ENCODE measurements around the gene CD1D. TPM values are rescaled to one million over a fixed set of nuclear protein-coding genes. Genes with fewer than 3 reads are reported as not detected.
"Not testable (repeated sequence)": the region's sequence is repeated elsewhere in the genome, so short reads cannot be mapped to it uniquely, and the experiment has no call there.

The CD1D gene
- total RNA-seq, 1 donor from 2014 or later, result 0.49 TPM

DNA sequence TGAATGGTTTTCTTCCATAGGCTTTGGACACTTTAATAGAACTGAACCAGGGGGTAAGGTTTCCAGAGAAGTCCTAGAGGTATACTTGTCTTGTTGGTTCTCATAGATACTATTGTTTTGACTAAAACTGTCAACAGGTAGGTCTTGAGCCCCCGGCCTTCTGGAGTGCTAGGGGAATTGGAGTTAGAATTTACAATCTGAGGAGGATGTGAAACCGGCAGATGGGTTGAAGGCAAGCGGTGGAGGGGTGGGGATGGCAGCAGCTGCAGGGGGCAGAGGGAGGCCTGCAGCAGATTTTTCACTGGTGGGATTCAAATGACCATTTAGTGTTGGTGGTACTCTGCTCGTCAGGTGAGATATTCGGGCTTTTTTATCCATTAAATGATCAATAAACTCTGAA lies 4.3 kb upstream of the CD1D start:
- Histone ChIP-seq H3K4me1 (peaks cover 10% of the 10 kb centered on the region), H3K4me3 (no peak overlapping the region), H3K27me3 (no peaks in the 10 kb centered on the region), H3K36me3 (no peaks in the 10 kb centered on the region), H3K9me3 (no peaks in the 10 kb centered on the region), H3K27ac (no peak overlapping the region)
- no peak for DNase-seq (ENCODE audit: extremely low spot score in 2 of 2)
- no peak for TF ChIP-seq POLR2AphosphoS5 (IDR thresholded peaks at IDR 0.05; ENCODE audit: insufficient read depth in 1 of 2, low read depth in 1 of 2)
- TF ChIP-seq, protein P1, sequence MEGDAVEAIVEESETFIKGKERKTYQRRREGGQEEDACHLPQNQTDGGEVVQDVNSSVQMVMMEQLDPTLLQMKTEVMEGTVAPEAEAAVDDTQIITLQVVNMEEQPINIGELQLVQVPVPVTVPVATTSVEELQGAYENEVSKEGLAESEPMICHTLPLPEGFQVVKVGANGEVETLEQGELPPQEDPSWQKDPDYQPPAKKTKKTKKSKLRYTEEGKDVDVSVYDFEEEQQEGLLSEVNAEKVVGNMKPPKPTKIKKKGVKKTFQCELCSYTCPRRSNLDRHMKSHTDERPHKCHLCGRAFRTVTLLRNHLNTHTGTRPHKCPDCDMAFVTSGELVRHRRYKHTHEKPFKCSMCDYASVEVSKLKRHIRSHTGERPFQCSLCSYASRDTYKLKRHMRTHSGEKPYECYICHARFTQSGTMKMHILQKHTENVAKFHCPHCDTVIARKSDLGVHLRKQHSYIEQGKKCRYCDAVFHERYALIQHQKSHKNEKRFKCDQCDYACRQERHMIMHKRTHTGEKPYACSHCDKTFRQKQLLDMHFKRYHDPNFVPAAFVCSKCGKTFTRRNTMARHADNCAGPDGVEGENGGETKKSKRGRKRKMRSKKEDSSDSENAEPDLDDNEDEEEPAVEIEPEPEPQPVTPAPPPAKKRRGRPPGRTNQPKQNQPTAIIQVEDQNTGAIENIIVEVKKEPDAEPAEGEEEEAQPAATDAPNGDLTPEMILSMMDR (IDR thresholded peaks at IDR 0.05), result no peak
- TF ChIP-seq POLR2A (IDR thresholded peaks at IDR 0.05), result no peak
- intact Hi-C loops (cut with DNase I), result no loop called here

DNA sequence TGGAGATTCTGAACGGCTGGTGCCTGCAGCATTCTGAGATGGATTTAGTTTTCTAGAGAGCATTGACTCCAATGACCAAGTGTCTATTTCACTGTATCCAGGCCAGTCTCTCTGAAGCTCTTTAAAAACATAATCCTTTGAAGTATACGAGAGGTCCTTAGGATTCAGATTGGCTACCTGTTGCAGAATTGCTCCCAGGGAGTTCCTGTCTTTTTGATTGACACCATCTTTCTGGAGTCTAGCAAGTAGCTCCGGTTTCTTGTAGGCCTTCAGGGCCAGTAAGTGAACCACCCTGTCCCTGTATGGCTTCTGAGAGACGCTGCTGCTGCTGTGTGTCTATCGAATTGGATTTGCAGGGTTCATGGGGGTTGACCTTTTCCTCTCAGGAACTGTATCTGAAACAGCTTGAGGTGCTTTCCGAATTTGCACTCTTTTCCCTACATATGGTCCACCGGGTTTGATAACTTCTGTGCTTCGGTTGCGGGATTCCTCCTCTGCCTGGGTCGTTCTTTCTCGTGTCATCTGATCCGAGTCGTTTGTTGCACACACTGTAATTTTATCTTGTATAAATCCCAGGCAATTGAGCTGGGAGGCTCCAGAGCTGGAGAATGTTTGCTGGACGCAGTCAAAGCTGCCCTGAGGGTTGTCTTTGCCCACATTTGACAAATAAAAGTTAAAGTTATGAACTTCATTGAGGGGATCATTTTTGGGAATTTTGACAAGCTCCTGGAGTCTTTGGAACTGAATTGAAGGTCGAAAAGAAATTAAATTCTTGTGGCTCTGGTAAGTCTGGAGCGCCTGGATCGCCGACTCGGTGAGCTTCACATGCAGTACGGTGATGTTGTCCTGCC lies 3.6 kb upstream of the CD1D start:
- peaks cover 14% of the 10 kb centered on the region for H3K4me1 ChIP-seq
- H3K27ac ChIP-seq; H3K36me3 ChIP-seq; DNase-seq (ENCODE audit: extremely low spot score in 2 of 2); H3K9me3 ChIP-seq; H3K27me3 ChIP-seq; intact Hi-C loops (cut with DNase I): not testable (repeated sequence)
- peak overlapping the region; percentile 33 to 41 for H3K4me3 ChIP-seq

DNA sequence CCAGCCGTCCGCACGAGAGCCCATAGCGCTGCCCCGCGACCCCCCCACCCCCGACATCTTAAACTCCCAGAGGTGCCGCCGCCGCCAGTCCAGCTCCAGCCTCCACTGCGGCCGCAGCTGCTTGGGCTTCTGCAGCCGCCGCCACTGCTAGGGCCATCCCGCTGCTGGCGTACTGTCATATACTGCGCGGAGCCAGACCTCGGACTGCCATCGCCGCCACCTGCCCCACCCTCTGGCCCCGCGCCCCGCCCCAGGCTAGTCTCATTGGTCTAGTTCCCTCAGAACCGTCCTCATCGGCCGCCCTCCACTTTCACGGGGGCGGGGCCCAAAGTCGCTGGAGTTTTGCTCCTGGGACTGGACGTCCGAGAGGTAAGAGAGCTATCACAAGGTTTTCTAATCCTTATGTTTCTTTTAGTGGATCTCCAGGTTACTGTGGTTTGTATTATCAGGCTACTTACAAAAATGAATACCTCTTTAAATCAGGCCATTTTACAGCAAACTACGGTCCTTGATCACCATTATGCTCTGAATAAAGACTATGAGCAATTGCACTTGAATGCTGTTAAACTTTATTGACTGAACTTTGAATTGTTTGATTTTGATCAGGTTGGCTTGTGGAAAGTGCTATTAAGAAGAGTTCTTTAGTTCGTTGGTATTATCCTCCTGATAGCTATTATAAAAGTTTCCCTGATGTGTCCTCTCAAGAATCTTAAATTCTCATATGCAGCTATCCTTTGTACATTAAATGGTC lies 2.8 kb upstream of the CD1D start:
- H3K4me1 ChIP-seq, result peaks cover 14% of the 10 kb centered on the region
- no peaks in the 10 kb centered on the region for H3K9me3 ChIP-seq
- no peaks in the 10 kb centered on the region for H3K36me3 ChIP-seq
- intact Hi-C loops (cut with DNase I), result no loop called here
- no peaks in the 10 kb centered on the region for H3K27me3 ChIP-seq
- no peak for DNase-seq (ENCODE audit: extremely low spot score in 2 of 2)
- H3K4me3 ChIP-seq, result peak overlapping the region; percentile 33 to 41
- TF ChIP-seq POLR2AphosphoS5 (IDR thresholded peaks at IDR 0.05; ENCODE audit: insufficient read depth in 1 of 2, low read depth in 1 of 2), result peak; percentile 12 to 36
- TF ChIP-seq, protein P1 (IDR thresholded peaks at IDR 0.05), result no peak
- H3K27ac ChIP-seq, result no peak overlapping the region

DNA sequence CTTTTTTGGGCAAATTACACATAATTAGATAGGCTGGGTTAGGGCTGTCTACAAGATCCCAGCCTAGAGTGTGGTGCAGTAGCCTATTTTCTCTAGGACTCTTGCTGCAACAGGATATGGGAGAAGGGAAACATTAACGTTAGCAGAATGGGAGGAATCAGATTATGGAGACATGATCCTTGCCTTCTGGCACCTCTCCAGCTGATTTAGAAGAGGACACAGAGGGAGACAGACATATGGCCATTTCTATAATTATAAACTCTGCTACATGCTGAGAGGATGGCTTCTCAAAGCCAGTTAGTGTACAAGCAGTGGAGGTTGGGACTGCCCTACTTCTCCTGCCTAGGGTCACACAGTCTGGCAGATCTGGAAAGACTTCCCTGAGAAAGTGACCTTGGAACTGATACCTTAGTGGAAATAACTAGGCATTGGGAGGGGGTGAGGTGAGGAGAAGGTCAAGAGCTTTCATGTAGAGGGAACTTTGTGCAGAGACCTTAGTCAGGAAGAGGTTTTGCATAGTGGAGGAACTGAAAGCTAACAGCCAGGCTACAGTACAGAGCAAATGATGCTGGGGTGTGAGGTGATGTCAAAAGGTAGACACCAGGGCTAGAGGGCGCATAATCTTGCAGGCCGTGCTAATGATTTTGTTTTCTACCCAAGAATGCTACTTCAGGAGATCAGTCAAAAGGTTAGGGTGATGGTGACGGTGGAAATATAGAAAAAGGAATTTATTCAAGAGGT lies 1.2 kb upstream of the CD1D start:
- TF ChIP-seq POLR2AphosphoS5 (IDR thresholded peaks at IDR 0.05; ENCODE audit: insufficient read depth in 1 of 2, low read depth in 1 of 2), result no peak
- TF ChIP-seq POLR2A (IDR thresholded peaks at IDR 0.05), result no peak
- TF ChIP-seq, protein P1 (IDR thresholded peaks at IDR 0.05), result no peak
- Histone ChIP-seq H3K27me3 (no peaks in the 10 kb centered on the region), H3K27ac (no peak overlapping the region), H3K9me3 (no peaks in the 10 kb centered on the region), H3K4me1 (peaks cover 14% of the 10 kb centered on the region), H3K36me3 (no peaks in the 10 kb centered on the region), H3K4me3 (no peak overlapping the region)
- intact Hi-C loops (cut with DNase I), result no loop called here
- no peak for DNase-seq (ENCODE audit: extremely low spot score in 2 of 2)

DNA sequence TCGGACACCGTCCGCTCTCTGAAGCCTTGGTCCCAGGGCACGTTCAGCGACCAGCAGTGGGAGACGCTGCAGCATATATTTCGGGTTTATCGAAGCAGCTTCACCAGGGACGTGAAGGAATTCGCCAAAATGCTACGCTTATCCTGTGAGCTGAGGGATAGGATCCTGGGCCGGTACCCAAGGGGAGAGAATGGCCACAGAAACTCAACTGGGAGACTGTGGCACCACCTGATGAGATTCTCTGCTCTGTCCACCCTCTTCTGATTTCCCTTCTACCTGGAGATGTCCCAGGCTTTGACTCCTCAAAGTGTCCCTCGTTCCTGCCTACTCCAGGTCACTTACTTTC lies 855 bp downstream of the CD1D start:
- DNase-seq (ENCODE audit: extremely low spot score in 2 of 2), result no peak
- intact Hi-C loops (cut with DNase I), result no loop called here
- H3K27me3 ChIP-seq, result no peaks in the 10 kb centered on the region
- peak overlapping the region; percentile 48 to 58 for H3K4me3 ChIP-seq
- TF ChIP-seq, protein P1 (IDR thresholded peaks at IDR 0.05), result no peak
- H3K36me3 ChIP-seq, result no peaks in the 10 kb centered on the region
- no peaks in the 10 kb centered on the region for H3K9me3 ChIP-seq
- H3K4me1 ChIP-seq, result peaks cover 14% of the 10 kb centered on the region
- no peak overlapping the region for H3K27ac ChIP-seq
